SK-MEL-5 (cell line): Measurements from ENCODE around the gene EEIG1. TPM values are rescaled to one million over a fixed set of nuclear protein-coding genes. Genes with fewer than 3 reads are reported as not detected.

ENCODE experiments used
- DNase-seq: peaks from one replicate; pipeline ENCODE4 v3.0.0-alpha.2; 2016; ENCODE audit warnings: low read depth, low spot score
- in situ Hi-C: cut with HindIII; loops from 2 replicates; pipeline ENCODE4 v1.10.0; 2016; ENCODE audit warnings: low sequenced_read_pairs, high pct_unique_total_duplicates, low pct_unique_long_range_greater_than_20kb
- total RNA-seq: library from RNA; depleted of rRNA; stranded (reverse); fragments of >200 nt; shearing (Covaris generic); gene quantifications from 2 replicates; pipeline ENCODE4 v1.2.3, GENCODE V29; 2014

EEIG1 gene
- total RNA-seq, 1 experiment from 2014 or later: 31.1 TPM

GRCh38 chr9:128005923-128006322 is 25.1 kb upstream of the EEIG1 start:
- in situ Hi-C loops: no loop called here
- no peak for DNase-seq

GRCh38 chr9:128003966-128004604 is 23.3 kb upstream of the EEIG1 start:
- DNase-seq: no peak
- in situ Hi-C loops: no loop called here

GRCh38 chr9:128002959-128003358 is 22.2 kb upstream of the EEIG1 start:
- in situ Hi-C loops: no loop called here
- no peak for DNase-seq

DNA sequence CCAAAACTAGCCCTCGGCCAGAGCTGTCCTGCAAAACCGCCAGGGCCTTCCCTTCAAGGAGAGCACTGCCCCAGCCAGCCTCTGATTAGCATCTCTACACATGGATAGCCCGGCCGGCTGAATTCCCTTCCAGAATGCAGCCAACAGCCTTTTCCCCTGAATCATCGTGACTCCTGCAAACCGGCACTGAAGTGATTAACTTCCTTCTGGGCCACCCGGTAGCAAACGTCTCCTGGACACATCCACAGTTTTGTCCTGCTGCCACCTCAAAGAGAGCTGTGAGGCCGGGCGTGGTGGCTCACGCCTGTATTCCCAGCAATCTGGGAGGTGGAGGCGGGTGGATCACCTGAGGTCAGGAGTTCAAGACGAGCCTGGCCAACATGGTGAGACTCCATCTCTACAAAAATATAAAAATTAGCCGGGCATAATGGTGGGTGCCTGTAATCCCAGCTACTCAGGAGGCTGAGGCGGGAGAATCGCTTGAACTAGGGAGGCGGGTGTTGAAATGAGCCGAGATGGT is 21.1 kb upstream of the EEIG1 start:
- in situ Hi-C loops: no loop called here

DNA sequence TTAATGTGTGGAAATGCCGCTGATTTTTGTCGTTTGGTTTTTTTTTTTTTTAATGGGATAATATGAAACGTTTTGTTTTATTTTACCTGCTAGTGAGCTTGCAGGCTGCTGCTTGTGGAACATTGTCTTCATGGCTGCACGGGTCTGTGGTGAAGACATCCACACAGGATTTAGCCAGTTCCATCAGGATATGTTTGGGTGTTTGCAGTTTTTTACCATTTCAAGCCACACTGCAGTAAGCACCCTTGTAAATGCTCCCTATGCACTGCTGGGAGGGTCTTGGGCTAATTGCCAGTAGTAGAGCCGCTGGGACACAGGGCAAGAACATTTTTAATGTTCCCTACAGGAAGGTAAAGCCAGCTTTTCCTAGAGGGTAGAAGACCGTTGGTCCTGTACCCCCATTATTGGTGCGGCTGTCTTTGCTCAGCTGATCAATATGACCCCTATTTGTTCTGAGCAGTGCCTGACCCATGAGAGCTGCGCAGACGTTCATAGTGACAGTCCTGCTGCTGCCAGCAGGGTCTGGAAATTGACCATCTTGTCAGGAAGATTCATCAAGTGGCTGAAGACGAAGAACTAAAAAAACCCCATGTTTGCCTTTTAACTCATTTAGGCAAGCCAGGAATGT is 20.5 kb upstream of the EEIG1 start:
- in situ Hi-C loops: no loop called here
- no peak for DNase-seq

More for the DNA sequence above, 21.1 kb upstream of the EEIG1 start:
- no peak for DNase-seq

DNA sequence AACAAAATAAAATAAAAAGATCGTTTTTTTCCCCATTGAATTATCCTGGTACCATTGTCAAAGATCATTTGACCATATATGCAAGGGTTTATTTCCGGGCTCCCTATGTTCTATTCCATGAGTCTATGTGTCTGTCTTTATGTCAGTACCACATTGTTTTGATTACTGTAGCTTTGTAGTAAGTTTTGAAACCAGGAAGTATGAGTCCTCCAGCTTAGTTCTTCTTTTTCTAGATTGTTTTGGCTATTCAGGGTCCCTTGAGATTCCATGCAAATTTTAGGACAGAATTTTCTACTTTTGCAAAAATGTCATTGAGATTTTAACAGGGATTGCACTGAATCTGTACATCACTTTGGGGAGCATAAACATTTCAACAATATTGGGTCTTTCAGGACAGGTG is 18.7 kb upstream of the EEIG1 start:
- in situ Hi-C loops: no loop called here
- no peak for DNase-seq

- no peak for DNase-seq
Observed at GRCh38 chr9:127993721-127994120, 12.9 kb upstream of the EEIG1 start.

DNA sequence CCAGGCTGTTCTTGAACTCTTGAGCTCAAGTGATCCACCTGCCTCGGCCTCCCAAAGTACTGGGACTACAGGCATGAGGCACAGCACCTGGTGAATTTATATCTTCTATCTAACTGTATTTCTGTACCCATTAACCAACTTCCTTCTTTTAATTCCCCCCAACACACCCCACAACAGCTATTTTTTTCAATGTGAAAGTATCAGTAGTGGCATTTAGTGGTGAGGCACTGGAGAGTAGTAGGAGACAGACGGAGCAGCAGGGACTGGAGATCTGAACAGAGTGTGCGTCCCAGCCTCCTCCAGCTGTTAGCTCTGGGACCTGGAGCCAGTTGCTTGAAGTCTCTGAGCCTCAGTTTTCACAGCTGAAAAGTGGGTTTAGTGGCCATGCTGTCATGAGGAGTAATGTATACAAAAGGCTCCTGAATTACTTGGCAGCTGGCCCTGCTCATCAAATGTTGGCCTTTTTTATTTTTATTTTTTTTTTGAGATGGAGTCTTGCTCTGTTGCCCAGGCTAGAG is 11.0 kb upstream of the EEIG1 start:
- in situ Hi-C loops: no loop called here
- DNase-seq: no peak

More at GRCh38 chr9:127993721-127994120, 12.9 kb upstream of the EEIG1 start:
- in situ Hi-C loops: no loop called here

DNA sequence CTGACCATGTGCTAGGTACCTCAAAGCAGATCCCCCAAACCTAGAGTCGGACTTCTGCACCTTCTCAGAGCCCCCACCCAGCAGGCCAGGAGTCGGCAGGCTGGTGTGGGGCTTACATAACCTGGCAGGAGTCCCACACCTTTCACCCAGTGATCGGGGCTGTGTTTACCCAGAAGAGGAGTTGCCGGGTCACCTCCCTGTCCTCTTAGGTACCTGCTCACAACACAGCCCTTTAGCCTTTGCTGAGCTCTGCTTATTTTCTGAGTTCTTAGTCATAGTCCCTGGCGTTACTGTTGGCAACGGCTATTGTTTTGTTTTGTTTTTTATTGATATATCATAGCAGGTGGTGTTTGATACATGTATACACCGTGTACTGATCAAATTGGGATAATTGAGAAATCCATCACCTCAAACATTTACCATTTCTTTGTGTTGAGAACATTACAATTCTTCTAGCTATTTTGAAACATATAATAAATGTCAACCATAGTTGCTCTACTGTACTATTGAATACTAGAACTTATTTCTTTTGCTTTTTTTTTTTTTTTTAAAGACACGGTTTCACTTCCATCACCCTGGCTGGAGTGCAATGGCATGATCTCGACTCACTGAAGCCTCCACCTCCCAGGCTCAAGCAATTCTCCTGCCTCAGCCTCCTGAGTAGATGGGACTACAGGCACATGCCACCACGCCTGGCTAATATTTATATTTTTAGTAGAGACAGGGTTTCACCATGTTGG is 10.4 kb upstream of the EEIG1 start:
- in situ Hi-C loops: no loop called here
- no peak for DNase-seq

- in situ Hi-C loops: no loop called here
- no peak for DNase-seq
Observed at GRCh38 chr9:127990554-127990953, 9.8 kb upstream of the EEIG1 start.

- in situ Hi-C loops: no loop called here
- no peak for DNase-seq
Observed at GRCh38 chr9:127989094-127989493, 8.3 kb upstream of the EEIG1 start.

- in situ Hi-C loops: no loop called here
Observed at GRCh38 chr9:127987103-127987614, 6.4 kb upstream of the EEIG1 start.

GRCh38 chr9:127985011-127985410 is 4.2 kb upstream of the EEIG1 start:
- no peak for DNase-seq
- in situ Hi-C loops: no loop called here

More at GRCh38 chr9:127987103-127987614, 6.4 kb upstream of the EEIG1 start:
- peak; percentile 81 for DNase-seq

DNA sequence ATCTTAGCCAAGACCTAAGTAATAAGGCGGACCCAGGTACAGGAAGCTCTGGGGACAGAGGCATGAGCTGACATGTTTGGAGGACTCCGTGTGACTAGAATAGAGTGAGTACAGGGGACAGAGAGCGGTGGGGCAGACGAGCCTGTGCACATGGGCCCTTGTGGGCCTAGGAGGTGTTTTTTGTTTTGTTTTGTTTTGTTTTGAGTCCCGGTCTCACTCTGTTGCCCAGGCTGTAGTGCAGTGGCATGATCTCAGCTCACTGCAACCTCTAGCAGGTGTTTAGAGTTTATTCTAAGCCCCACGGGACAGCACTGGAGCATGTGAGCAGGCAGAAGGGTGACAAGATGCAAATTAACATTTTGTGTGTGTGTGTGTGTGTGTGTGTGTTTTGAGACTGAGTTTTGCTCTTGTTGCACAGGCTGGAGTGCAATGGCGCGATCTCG is 3.1 kb upstream of the EEIG1 start:
- in situ Hi-C loops: no loop called here

DNA sequence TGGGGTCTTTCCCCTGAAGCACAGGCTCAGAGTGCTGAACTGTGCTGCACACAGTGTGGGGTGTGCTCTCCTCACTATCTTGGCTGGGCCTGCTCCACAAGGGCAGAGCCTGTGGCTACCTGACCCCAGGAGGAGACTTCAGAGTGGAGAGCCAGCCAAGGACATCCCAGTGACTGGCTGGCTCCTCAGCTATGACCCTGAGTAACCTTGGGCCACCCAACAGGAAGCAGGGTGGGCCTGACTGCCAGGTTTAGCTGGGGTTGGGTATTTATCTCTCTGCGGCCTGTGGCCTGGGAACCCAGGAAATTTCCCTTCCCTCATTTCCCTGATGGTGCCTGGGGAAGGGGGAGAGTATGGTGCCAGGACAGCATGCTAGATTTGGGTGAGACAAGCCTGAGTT is 2.1 kb upstream of the EEIG1 start:
- DNase-seq: no peak
- in situ Hi-C loops: no loop called here

More for the DNA sequence above, 3.1 kb upstream of the EEIG1 start:
- DNase-seq: no peak

DNA sequence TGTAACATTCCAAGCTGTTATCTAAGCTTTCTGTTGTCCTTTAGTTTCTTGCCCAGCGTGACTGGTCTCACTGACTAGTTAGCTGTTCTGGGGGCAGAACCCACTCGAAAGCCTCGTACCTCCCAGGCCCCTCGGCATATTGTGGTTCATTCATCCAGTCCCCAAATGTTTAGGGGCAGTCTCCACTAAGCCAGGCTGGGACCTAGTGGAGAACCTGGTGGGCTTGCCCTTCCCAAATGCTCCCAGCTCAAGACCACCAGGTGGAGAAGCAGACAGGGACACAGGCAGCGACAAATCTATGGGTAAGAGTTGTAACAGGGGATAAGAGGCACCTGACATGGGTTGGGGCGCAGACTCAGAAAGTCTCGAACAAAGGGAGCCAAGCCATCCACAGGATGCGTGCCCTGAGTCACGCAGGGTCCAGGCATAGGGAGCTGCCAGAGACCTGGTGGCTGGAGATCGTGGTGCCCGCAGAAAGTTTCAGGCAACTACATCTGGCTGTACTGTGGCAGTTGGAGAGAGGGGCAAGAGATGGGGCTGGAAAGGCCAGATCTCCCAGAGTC is 851 bp upstream of the EEIG1 start:
- in situ Hi-C loops: no loop called here

DNA sequence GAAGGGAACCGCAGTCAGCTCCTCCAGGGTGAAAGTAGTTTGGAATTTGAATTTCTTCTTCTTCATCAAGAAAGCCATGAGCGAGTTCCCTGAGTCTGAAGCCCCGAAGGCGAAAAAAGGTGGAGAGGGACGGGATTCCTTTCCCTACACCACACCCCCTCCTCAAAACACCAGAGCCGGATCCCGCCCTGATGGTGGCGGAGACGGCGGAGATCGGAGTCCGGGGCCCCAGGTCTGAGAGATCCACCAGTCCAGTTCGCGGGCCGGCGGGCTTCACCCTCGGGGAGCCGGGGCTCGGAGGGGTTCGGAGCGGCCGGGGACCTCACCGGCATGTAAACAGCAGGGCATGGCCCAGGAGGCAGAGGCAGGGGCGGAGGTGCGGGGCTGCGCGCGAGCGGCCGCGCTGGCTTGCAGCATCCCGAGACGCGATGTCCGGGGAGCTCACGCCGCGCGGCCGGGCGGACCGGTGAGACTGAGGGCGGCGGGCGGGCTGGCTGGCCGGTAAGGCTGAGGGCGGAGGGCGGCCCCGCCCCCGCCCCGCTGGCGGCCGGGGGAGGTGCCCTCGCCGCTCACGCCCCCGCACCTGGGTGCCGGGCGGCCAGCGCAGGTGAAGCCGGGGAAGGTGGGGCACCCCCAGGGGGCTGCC is 606 bp downstream of the EEIG1 start:
- in situ Hi-C loops: no loop called here
- peak; percentile 23 for DNase-seq

More for the DNA sequence above, 851 bp upstream of the EEIG1 start:
- DNase-seq: no peak
